HCT116 (cell line): ENCODE measurements around the gene TOPBP1.

ENCODE experiments used
- CEBPB ChIP-seq: IDR thresholded peaks from 2 replicates; pipeline ENCODE4 v1.6.1; 2012; ENCODE audit warnings: low read depth
- CTCF ChIP-seq, 3 experiments: fragments of 200-600 bp in 1 of 3; sonication (generic) in 1 of 3; IDR thresholded peaks in 2 of 3; conservative IDR thresholded peaks in 1 of 3; 2 replicates each; pipeline ENCODE4 v1.5.1; 2012 to 2017; ENCODE audit warnings: low read depth in 2 of 3, low read length in 2 of 3, antibody characterized with exemption in 1 of 3, borderline replicate concordance in 1 of 3, control low read depth in 1 of 3, mild to moderate bottlenecking in 1 of 3, mixed read lengths in 1 of 3, mixed run types in 1 of 3, moderate library complexity in 1 of 3; ENCODE audit not compliant: insufficient read depth in 1 of 3
- EGR1 ChIP-seq: IDR thresholded peaks from 2 replicates; pipeline ENCODE4 v1.6.1; 2012; ENCODE audit warnings: low read depth
- EZH2phosphoT487 ChIP-seq: fragments of 200-600 bp; IDR thresholded peaks from 2 replicates; pipeline ENCODE4 v1.6.1; 2018; ENCODE audit warnings: antibody characterized with exemption, borderline replicate concordance
- YY1 ChIP-seq: IDR thresholded peaks from 2 replicates; pipeline ENCODE4 v1.6.1; 2011; ENCODE audit warnings: low read length, low read depth, moderate library complexity, mild to moderate bottlenecking; ENCODE audit not compliant: insufficient replicate concordance; ENCODE audit errors: extremely low read depth

GRCh38 chr3:133572158-133573053 lies 89.3 kb downstream of the TOPBP1 start:
- no peak for TF ChIP-seq EGR1
- no peak for TF ChIP-seq CEBPB
- no peak for TF ChIP-seq CTCF (IDR thresholded peaks at IDR 0.05 in 2 of 3, conservative IDR thresholded peaks at IDR 0.05 in 1 of 3; ENCODE audit: borderline replicate concordance in 1 of 3, insufficient read depth in 1 of 3, low read depth in 2 of 3, low read length in 2 of 3)
- no peak for TF ChIP-seq YY1
- TF ChIP-seq EZH2phosphoT487: no peak
